Gastroesophageal sphincter (tissue), 3 donors: ENCODE results near the gene B3GALT4.

Experiments
- CTCF ChIP-seq, 4 experiments: fragments of 200-600 bp in 2 of 4; fragments of 450-650 bp in 2 of 4; sonication (generic) in 1 of 4; IDR thresholded peaks; one replicate each; pipeline ENCODE4 v1.5.1; 2017 to 2019; ENCODE audit warnings: antibody characterized with exemption in 4 of 4, mild to moderate bottlenecking in 2 of 4, moderate library complexity in 2 of 4
- EP300 ChIP-seq: sonication (generic); formaldehyde crosslinking; IDR thresholded peaks from one replicate; pipeline ENCODE4 v1.6.1; 2017; ENCODE audit warnings: antibody characterized with exemption, mild to moderate bottlenecking
- POLR2A ChIP-seq, 2 donors: fragments of 450-650 bp; IDR thresholded peaks; one replicate each; pipeline ENCODE4 v1.6.1; 2017; ENCODE audit warnings: antibody characterized with exemption in 2 of 2, mild to moderate bottlenecking in 2 of 2, moderate library complexity in 1 of 2

- no peak for TF ChIP-seq CTCF (IDR thresholded peaks at IDR 0.05)
- TF ChIP-seq POLR2A (IDR thresholded peaks at IDR 0.05): no peak
- TF ChIP-seq EP300: no peak
These were observed 20.6 kb downstream of the B3GALT4 start for GRCh38 chr6:33297406-33297955.
